Measurements from ENCODE around the gene LRRC8A. TPM values are rescaled to one million over a fixed set of nuclear protein-coding genes. Genes with fewer than 3 reads are reported as not detected.

LRRC8A gene
- total and polyA plus RNA-seq, 2 of the 4 experiments (the other 2 are of a cell fraction), result 42.8 to 60.9 TPM

DNA sequence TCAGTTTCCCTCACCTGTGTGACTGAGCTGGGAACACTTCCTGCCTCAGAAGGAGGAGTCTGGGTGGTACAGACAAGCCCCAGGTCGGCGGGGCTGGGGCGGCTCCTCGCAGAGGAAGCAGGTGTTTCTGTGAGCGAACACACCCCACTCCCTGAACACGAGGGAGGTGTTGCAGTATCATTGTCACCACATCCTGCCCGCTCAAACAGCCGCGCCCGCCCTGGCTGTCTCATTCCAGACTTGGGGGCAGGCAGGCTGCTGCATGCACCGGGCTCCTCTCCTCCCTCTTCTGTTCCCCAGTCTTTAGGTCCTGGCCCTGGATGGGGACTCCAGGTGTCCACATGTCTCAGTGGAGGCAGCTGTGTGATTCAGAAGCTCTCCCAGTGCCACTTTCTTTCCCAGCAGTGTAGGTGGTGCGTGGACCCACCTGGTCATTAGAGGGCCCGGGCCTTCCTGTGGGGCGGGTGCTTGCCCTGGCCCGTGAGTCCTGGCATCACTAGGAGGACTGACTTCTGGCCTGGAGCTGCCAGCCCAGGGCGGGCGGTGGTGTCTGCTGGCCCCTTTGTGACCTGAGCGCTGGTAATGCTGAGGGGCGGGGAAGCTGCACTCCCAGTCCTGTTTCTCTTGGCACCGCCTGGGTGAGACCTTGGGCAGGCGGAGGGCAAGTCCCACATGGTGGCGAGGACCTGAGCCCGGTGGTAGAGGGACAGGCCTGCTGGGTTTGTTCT is 20.6 kb downstream of the LRRC8A start:
- TF ChIP-seq SMC3 (IDR thresholded peaks at IDR 0.05; ENCODE audit: low read depth, low read length), result no peak
- H3K4ac ChIP-seq (ENCODE audit: low read depth, low read length), result no peak overlapping the region; the same call in 1 of the 2 replicates
- no peaks in the 10 kb centered on the region for H3K27me3 ChIP-seq (ENCODE audit: control insufficient read depth, insufficient read depth, low read length)
- H3K27ac ChIP-seq (ENCODE audit: insufficient read depth, low read length), result no peak overlapping the region
- no peak overlapping the region for H4K91ac ChIP-seq (ENCODE audit: insufficient read depth, low read depth, low read length)
- H4K8ac ChIP-seq (ENCODE audit: low read depth in 2 of 2, low read length in 2 of 2), result no peak overlapping the region
- H2AK5ac ChIP-seq (ENCODE audit: low read depth, low read length), result no peak overlapping the region
- H3K4me1 ChIP-seq (ENCODE audit: control insufficient read depth, insufficient read depth, low read length), result peaks cover 4% of the 10 kb centered on the region
- H3K9ac ChIP-seq (ENCODE audit: low read depth, low read length), result no peak overlapping the region
- intact Hi-C loops (cut with micrococcal nuclease) (no loop called here), in situ Hi-C loops (cut with MboI; ENCODE audit: low sequenced_read_pairs) (no loop called here), dilution Hi-C loops (cut with HindIII; ENCODE audit: low sequenced_read_pairs, unreplicated experiment) (no loop called here)
- no peak overlapping the region for H3K18ac ChIP-seq (ENCODE audit: low read depth, low read length)
- H3K56ac ChIP-seq (ENCODE audit: extremely low read depth, insufficient read depth, low read length), result no peak overlapping the region
- DNase-seq (no peak), ATAC-seq (ENCODE audit: low read depth) (no peak)
- no peak overlapping the region for H2AFZ ChIP-seq (replicated peaks; ENCODE audit: low read length, poor library complexity)
- peak overlapping the region; percentile 52 for H2AK9ac ChIP-seq (replicated peaks; ENCODE audit: low read depth, low read length, poor library complexity)
- H4K5ac ChIP-seq (ENCODE audit: low read depth, low read length), result no peak overlapping the region
- no peak overlapping the region for H3K23ac ChIP-seq (ENCODE audit: low read depth, low read length)
- no peak overlapping the region for H2BK20ac ChIP-seq (ENCODE audit: low read depth, low read length)
- H3K4me3 ChIP-seq (ENCODE audit: insufficient read depth, low read depth, low read length), result no peak overlapping the region
- H3K36me3 ChIP-seq (ENCODE audit: control insufficient read depth, insufficient read depth, low read length), result peaks cover 23% of the 10 kb centered on the region
- H3K9me1 ChIP-seq (ENCODE audit: insufficient read depth, low read length), result peaks cover 18% of the 10 kb centered on the region
- H3K79me1 ChIP-seq (ENCODE audit: low read depth in 1 of 2, low read length in 2 of 2), result peaks cover 24 to 81% of the 10 kb centered on the region in 2 experiments; a peak in 3 of 4 replicates
- no peak overlapping the region for H2BK15ac ChIP-seq (ENCODE audit: low read depth, low read length)
- 94% methylated on average over 5 of the region's 23 CpGs; no CpG with 5 or more reads in 1 of the 2 experiments for WGBS, 2 experiments (ENCODE audit: extremely low coverage in 2 of 2, insufficient read length in 1 of 2)
- H3K9me3 ChIP-seq (ENCODE audit: control insufficient read depth, insufficient read depth, low read length), result no peaks in the 10 kb centered on the region
- no peak overlapping the region for H3K14ac ChIP-seq (replicated peaks; ENCODE audit: low read depth, low read length)
- no peak overlapping the region for H2BK120ac ChIP-seq (ENCODE audit: low read depth, low read length)
- H3K4me2 ChIP-seq (ENCODE audit: low read depth, low read length), result no peak overlapping the region
- POLR2A ChIA-PET (ENCODE audit: unreplicated experiment), result no interaction called here
- no peak overlapping the region for H2BK5ac ChIP-seq (ENCODE audit: low read depth, low read length, poor library complexity, severe bottlenecking)
- CTCF ChIA-PET, result no interaction called here
- BruUV-seq (replicated peaks), result no TSS peak
- H4K20me1 ChIP-seq (ENCODE audit: insufficient read depth, low read length), result peaks cover 16% of the 10 kb centered on the region
